ENCODE measurements around the gene GNE.
"Not testable (repeated sequence)": the region's sequence is repeated elsewhere in the genome, so short reads cannot be mapped to it uniquely, and the experiment has no call there.

Gene GNE, protein sequence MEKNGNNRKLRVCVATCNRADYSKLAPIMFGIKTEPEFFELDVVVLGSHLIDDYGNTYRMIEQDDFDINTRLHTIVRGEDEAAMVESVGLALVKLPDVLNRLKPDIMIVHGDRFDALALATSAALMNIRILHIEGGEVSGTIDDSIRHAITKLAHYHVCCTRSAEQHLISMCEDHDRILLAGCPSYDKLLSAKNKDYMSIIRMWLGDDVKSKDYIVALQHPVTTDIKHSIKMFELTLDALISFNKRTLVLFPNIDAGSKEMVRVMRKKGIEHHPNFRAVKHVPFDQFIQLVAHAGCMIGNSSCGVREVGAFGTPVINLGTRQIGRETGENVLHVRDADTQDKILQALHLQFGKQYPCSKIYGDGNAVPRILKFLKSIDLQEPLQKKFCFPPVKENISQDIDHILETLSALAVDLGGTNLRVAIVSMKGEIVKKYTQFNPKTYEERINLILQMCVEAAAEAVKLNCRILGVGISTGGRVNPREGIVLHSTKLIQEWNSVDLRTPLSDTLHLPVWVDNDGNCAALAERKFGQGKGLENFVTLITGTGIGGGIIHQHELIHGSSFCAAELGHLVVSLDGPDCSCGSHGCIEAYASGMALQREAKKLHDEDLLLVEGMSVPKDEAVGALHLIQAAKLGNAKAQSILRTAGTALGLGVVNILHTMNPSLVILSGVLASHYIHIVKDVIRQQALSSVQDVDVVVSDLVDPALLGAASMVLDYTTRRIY

DNA sequence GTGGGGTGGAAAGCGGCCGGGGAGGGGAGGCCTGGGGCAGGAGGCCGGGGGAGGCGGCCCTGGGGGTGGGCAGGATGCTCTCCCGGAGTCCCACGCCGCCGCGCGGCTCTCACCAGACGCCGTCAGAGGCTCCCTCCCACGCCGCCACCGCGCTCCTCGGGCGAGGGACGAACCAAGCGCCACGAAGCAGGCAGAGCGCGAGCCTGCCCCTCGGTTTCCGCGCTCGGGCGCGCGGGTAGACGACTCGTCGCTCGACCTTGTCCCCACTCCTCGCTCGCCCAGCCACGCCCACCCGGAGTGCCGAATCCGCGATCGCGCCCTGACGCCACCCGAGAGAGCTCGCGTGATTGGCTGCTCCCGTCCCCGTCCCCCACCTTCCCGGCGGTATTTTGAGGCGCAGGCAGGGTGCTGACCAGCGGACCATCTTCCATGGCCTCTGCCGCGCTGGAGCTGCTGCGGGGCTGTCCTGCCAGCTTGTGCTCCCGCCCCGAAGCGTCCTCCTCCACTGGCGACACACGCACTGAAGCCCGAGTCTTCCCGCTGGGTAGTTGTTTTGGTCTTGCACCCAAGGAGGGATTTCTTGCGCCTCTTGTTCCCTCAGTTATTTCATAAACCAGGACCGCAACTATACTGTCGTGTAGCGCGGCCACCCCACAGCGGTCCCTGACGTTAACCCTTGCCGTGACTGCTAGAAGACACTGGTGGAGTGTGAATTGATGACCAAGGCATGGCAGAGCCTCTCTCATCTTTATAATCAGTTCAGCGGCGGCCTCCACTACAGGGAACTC, at the start of gene GNE:
TSS of gene GNE (minus strand) at position 241 of the 788 bp plus-strand sequence. CDS start 9,093 bp downstream, outside the sequence.
- peak; percentile 96 for DNase-seq

DNA sequence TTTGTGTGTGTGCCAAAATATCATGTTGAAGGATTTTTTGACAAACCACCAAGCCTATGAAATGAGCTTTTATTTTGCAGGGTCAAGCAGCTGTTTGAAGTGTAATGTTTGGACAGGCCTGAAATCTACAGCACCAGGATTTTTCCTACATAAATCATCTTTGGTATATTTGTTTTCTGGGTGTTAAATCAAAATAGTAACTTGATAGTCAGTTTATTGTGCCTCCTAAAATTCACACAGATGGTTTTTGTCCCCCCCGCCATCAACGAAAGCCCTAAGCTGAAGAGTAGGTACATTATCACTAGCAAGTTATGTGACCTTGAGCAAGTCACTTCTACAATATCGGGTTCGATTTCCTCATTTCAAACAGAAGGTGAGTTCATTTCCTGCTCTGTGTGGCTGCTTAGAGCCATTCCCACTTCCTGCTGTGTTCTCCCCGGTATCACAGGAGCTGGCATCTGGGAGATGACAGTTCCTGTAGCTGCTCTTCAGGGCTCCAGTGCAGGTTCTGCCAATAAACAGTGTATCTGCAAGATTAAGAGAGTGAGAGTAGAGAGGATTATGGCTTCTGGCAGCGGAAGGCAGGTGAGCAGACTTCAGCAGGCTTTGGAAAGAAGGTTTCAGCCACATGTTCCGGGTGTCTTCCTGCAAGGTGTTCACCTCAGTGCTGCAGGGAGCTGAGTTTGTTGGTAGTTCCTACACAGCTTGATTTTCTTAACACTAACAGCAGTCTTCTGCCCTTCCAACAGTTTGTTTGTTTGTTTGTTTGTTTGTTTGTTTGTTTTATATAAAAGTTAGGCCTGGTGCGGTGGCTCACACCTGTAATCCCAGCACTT, 48.4 kb upstream of the GNE start:
- DNase-seq: no peak

DNA sequence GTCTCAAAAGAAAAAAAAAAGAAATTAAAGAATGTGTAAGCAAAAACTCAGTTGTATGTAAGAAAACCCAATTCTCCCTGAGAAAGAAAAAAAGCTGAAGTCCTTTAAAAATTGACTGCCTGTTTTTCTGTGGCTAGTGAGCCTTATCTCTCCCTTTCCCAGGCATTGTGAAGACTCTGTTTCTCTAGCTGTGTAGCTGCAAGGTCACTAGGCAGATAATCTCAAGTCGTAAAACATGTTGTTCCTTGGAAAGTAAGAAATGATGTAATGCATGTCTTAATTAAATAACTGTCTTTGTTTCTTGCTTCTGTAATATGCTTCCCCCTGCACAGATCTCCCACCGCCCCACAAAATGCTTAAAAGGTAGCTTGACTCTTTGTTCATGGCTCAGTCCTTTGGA, 46.1 kb upstream of the GNE start:
- DNase-seq: peak; percentile 71

DNA sequence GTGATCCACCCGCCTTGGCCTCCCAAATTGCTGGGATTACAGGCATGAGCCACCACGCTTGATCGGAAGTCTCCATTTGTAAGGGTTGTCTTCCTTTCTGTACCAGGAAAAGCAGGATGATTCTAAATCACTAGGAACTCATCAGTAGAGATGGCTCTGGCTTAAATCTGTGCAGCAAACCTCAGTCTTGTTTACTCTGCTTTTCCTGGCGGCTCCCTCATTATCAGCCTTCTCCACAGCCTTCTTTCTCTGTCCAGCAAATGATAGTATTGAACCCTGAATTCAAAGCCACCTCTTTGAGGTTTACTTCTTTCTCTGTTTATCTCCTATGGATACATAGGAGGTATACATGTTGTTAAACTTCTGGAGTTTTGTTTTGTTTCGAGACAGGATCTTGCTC, 43.0 kb upstream of the GNE start:
- no peak for DNase-seq

DNA sequence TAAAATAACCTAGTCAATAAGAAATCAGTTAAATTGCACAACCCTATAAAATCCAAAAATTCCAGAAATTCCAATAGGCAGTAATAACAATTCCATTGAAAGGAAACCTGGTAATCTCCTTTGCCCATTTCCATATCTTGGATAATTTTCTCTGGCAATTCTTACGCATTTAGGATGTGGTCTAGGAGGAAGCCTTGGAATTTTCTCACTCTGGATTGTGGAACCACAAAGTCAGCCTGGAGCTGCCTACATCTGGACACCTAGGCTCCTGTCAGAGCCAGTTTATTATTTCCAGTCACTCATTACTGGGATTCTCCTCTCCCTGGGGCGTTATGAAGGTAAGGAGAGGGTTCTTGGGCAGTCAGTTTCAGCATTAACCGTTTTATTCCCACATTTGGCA, 40.3 kb upstream of the GNE start:
- DNase-seq: no peak

DNA sequence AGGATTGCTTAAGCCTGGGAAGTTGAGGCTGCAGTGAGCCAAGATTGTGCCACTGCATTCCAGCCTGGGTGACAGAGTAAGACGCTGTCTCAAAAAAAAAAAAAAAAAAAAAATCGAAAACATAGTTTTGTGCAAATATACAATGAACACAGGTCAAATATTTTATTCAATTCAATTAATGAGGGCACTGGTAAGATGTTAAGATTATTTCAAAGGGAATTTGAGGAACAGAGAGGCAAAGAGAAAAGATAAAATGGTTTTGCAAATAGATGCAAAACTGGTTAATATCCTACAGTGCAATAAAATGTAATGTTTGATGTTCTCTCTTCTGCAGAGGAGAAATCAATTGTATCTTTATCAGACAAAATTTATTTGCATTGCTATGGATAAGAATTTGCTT, 39.5 kb upstream of the GNE start:
- no peak for DNase-seq

DNA sequence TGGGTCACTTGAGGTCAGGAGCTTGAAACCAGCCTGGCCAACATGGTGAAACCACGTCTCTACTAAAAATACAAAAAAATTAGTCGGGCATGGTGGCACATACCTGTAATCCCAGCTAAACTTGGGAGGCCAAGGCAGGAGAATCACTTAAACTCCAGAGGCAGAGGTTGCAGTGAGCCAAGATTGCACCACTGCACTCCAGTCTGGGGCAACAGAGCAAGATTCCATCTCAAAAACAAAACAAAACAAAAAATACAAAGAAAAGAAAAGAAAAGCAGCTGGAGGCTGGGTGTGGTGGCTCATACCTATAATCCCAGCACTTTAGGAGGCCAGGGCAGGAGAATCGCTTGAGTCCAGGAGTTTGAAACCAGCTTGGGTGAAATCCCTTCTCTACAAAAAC, 36.7 kb upstream of the GNE start:
- not testable (repeated sequence) for DNase-seq

DNA sequence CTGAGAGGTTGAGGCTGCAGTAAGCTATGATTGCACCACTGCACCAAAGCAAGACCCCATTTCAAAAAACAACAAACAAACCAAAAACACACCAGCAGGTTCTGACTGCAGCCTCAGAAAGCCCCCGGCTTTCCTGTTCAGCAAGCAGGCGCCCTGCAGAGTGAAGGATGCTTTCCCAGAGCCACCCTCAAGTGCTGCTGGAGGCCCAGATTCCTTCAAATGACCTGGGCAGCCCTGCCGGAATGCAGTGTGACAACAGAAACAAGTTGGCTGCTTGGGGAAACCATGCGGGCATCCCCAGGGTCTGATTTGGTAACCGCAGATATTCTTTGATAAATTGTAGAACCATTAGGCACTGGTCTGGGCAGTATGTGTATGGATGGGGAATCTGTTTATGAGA, 35.7 kb upstream of the GNE start:
- DNase-seq: no peak

DNA sequence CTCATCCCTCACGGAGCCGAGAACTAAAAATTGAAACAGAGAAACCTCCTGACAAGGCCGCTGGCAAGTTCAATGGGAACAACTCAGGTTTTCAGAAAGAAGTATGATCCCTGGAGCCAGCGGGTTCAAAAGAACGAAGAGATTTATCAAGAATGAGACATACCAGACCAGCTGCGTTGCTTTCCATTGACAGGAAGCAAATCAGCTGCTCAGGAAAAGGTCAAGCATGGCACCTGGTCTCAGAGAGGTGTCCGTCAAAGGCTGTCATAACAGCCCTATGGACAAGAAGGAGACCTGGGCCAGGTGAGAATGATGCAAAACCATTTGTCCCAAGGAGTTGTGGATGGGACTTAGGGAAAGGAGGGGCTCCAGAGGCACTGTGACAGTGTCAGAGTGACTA, 34.9 kb upstream of the GNE start:
- DNase-seq: no peak

DNA sequence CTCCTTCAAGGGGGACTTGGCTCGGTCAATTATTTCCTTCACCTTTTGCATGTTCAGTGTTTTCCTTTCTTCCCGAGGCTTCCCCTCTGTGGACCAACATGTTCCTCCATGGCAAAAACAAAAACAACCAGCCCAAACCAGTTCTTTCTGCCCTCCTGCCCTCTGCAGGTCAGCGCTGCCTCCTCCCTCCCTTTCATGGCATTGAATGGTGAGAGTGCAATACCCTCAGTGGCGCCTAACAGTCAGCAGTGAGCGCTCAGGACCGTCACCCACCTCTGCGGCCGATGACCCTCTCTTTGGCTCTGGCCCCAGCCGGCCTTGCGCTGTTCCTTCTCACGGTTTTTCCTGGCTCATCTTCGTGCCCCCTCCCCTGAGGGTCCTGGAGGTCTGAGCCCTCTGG, 34.4 kb upstream of the GNE start:
- DNase-seq: no peak

DNA sequence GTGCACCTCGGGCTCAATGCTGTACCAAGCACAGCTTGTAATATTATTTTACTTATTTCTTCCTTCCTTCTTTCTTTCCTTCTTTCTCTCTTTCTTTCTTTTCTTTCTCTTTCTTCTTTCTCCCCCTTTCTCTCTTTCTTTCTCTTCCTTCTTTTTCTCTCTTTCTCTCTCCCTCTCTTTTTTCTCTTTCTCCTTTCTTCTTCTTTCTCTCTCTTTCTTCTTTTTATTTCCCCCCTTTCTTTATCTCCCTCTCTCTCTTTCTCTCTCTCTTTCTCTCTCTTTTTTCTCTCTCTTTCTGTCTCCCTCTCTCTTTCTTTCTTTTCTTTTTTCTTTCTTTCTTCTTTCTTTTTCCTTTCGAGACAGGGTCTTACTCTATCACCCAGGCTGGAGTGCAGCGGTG, 32.7 kb upstream of the GNE start:
- no peak for DNase-seq

DNA sequence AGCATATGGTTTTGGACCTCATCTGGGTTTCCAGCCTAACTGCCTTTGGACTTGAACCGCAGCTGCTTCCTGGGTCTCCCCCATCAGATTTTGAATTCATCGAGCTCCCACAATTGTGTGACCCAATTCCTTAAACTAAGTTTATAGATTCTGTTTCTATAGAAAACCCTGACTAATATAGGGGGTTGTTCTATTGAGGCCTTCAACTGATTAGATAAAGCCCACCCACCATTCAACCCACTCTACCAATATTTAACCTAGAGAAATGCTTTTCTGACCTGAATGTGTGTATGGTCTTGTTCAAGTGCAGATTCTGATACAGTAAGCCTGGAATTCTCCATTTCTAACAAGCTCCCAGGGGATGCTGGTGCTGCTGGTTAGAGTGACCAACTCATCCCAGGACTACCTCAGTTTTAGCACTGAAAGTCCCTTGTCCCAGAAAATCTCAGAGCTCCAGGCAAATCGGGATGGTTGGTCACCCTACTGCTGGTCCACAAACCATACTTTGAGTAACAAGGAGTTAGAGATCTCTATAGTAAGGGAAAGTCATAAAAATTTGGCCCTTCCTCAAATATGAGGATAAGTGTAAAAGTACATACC, 31.7 kb upstream of the GNE start:
- DNase-seq: no peak

DNA sequence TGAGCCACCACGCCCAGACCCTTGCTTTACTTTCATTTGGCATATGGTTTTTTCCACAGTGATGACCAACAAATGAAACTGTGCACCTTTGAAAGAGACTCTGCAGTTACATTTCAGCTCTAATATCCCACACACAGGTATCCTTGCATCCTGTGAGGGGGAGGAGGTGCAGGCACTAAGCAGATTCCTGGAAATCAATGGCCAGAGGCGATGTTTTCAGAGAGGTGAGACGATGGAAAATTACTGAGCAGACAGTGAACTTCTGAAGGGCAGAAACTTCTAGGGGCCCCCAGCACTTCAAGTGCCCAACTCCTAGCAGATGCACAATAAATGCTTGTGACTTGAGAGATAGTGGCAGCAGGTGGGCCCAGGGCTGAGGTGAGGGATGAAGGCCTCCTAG, 29.8 kb upstream of the GNE start:
- no peak for DNase-seq

DNA sequence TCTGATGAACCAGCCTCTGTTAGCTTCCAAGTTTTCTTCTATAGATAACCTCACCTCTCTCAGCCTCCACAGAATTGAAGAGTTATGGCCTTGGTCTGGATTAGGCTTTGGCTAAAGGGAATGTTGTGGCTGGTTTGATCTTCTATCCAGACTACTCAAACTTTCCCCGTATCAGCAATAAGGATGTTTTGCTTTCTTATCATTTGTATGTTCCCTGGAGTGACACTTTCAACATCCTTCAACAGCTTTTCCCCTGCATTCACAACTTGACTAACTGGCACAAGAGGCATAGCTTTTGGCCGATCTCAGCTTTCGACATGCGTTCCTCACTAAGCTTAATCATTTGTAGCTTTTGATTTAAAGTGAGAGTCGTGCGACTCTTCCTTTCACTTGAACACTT, 28.1 kb upstream of the GNE start:
- DNase-seq: no peak

DNA sequence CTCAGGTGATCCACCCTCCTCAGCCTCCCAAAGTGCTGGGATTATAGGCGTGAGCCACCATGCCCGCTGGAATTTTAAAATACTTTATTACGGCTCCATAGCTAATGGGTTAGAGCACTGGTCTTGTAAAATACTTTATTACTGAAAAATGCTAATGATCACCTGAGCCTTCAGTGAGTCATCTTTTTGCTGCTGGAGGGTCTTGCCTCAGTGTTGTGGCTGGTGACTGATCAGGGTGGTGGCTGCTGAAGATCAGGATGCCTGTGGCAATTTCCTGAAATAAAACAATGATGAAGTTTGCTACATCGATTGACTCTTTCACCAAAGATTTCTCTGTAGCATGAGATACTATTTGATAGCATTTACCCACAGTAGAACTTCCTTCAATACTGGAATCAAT, 26.0 kb upstream of the GNE start:
- DNase-seq: no peak

DNA sequence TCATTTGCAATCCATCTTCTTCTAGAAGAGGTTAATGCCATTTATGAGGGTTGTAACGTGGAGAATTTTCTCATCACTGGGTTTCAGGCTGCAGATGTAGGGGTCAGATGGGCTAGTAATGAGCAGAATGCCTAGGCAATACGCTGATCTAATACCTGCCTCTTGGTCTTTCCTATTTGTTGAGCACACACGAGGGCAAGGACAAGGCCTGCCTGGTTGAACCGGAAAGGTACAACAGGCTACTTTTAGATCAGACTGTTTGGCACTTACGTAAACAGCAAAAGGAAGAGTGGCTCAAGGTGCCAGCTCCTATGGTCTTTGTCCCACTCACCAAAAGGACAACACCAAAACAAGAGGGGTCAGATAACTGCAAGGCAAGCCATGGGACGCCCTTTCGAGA, 24.0 kb upstream of the GNE start:
- no peak for DNase-seq

DNA sequence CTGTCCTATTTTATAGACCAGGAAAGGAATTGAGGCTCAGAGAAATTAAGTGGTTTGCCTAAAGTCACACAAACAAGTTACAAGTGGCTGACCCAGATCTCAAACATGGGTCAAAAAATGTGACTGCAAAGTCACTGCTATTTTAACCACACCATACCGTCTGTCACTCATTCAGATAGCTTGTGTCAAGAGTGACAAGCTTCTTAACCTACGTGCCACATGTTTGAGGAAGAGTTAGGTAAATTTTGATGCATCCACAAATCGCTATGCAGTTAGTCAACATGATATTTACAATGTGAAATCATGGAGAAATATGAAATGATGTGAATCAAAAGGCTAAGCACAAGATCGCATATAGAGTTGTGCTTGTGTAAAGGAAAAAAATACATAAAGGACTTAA, 22.7 kb upstream of the GNE start:
- DNase-seq: no peak

DNA sequence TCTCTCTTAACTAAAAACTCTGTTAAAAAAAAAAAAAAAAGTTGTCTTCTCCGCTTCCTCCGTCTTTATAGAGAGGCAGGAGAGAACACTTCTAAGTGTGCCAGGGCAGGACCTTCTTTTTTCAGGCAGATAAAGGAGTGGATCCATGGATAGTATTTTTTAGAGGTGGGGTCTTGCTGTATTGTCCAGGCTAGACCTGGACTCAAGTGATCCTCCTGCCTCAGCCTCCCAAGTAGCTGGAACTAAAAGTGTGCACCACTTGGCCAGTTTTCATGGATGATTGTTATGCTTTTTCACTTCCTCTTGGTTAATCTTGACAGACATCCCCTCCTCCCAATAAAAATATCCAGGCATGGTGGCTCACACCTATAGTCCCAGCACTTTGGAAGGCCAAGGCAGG, 20.0 kb upstream of the GNE start:
- DNase-seq: no peak

DNA sequence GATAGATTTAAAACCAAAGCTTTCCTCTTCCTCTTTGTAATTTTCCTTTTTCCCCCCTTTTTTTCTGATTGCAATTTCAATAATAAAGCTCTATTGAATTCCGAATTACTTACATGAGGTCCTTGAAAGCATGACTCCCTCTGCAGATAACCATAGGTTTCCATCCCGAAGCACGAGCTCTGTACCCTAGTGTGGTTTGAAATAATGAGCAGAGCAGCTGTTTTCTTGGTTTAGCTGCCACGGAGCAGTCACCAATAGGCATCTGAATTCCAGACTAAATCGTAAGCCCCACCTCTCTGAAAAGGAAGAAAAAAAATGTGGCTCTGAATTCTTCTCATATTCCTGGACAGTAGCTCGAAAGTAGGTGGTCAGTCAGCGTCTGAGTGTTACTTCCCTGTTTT, 18.5 kb upstream of the GNE start:
- peak; percentile 66 for DNase-seq

DNA sequence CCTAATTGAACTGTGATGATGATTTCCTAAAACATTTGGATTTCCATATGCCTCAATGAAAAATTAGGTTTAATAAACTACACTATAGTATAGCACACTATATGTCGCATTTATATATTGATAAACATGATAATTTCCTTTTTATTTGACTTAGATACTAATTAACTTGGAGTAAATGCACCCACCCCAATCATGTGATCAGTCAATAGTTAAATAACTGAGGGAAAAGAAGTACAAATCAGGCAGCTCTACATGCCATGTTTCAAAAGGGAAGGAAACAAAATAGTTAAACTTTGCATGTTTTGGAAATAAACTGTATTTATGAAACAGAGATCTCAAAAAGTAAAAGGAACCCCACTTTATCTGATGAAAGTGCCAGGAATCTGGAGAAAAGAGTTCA, 18.0 kb upstream of the GNE start:
- no peak for DNase-seq

DNA sequence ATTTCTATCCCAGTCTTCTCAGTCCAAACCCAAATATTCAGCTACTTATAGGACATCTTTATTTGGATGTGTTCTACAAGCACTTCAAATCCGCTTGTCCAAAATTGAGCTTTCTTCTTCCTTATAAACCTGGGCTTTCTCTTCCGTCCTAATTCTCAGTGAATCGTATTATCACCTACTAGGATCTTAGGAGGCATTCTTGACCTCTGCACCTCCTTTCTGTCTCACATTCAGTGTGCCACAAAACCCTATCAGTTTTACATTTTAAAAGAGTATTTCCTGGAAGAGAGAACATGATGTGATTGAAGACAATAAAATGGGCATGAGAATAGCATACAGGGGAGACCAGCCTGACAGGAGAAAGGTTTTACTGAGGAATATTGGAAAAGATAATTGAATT, 16.8 kb upstream of the GNE start:
- DNase-seq: no peak

DNA sequence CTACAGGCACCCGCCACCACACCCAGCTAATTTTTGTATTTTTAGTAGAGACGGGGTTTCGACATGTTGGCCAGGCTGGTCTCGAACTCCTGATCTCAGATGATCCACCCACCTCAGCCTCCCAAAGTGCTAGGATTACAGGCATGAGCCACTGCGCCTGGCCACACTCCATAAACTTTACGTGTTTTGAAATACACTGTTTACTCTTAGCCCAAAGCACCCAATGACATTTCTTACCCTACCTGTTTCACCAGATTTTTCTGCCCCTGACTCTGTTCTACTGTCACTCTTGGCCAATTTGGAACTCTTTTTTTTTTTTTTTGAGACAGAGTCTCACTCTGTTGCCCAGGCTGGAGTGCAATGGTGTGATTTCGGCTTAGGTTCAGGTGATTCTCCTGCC, 15.1 kb upstream of the GNE start:
- DNase-seq: not testable (repeated sequence)

Data from OCI-M1 (cell line).